Measurements from ENCODE around the gene RTTN.

RTTN gene

DNA sequence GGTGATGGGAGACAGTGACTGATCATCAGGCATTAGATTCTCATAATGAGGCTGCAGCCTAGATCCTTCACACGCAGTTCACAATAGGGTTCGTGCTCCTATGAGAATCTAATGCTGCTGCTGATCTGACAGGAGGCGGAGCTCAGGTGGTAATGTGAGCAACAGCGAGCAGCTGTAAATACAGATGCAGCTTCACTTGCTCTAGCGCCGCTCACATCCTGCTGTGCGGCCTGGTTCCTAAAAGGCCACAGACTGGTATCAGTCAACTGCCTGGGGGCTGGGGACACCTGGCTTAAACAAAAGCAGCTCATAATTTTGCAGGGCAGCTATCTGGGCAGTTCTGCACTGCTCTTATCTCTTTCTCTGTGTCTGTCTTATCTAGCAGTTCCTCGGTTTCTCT lies 237.4 kb downstream of the RTTN start:
- Histone ChIP-seq H2AFZ (ENCODE audit: low read depth, low read length) (no peak overlapping the region), H2BK12ac (ENCODE audit: low read length in 2 of 2) (no peak overlapping the region)

DNA sequence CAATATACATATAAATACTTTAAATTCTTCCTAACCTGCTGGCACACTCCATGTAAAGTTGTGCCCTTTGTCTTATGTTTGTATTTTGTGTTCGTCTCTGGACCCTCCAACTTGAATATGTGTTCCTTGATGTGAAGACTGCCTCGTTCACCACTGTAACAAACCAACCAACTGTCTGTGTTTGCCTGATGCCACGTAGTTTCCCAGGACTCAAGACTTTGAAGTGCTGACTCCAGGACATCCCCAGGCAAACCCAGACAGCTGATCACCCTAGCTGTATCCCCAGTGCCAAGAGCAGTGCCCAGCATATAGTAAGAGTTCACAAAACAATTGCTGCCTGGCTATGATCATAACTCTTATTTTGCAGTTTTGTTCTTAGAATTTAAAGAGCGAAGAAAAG lies 242.3 kb downstream of the RTTN start:
- Histone ChIP-seq H3K9me3 (ENCODE audit: control insufficient read depth, low read length) (no peaks in the 10 kb centered on the region), H3K4me2 (ENCODE audit: low read length, poor library complexity, severe bottlenecking) (no peak overlapping the region), H3K14ac (ENCODE audit: low read length in 2 of 2) (no peak overlapping the region), H2BK5ac (ENCODE audit: low read depth, low read length, poor library complexity, severe bottlenecking) (no peak overlapping the region), H3K79me1 (replicated peaks; ENCODE audit: low read length, poor library complexity, severe bottlenecking) (no peaks in the 10 kb centered on the region), H3K4ac (ENCODE audit: low read depth in 1 of 2, low read length in 2 of 2) (no peak overlapping the region), H4K8ac (ENCODE audit: low read length) (no peak overlapping the region), H2AFZ (ENCODE audit: low read depth, low read length) (no peak overlapping the region), H3K27me3 (ENCODE audit: control insufficient read depth in 1 of 2, insufficient read depth in 1 of 2, low read length in 2 of 2) (no peaks in the 10 kb centered on the region), H2BK15ac (ENCODE audit: low read depth, poor library complexity, severe bottlenecking) (no peak overlapping the region), H3K18ac (ENCODE audit: low read depth in 1 of 2, low read length in 2 of 2) (no peak overlapping the region), H3K23ac (ENCODE audit: low read length in 2 of 2) (no peak overlapping the region), H4K91ac (ENCODE audit: low read length) (no peak overlapping the region), H3K9ac (ENCODE audit: low read length) (no peak overlapping the region), H2BK120ac (ENCODE audit: low read depth, low read length) (no peak overlapping the region), H3K4me1 (ENCODE audit: control insufficient read depth, insufficient read depth, low read depth, low read length) (peaks cover 1% of the 10 kb centered on the region), H3K4me3 (ENCODE audit: insufficient read depth in 1 of 2, low read depth in 1 of 2, low read length in 2 of 2) (no peak overlapping the region), H3K27ac (ENCODE audit: low read length, poor library complexity, severe bottlenecking) (no peak overlapping the region), H2BK12ac (ENCODE audit: low read length in 2 of 2) (no peak overlapping the region), H3K36me3 (ENCODE audit: control insufficient read depth in 1 of 2, insufficient read depth in 2 of 2, low read depth in 1 of 2, low read length in 2 of 2) (no peaks in the 10 kb centered on the region), H2AK5ac (ENCODE audit: low read length, severe bottlenecking) (no peak overlapping the region)
- no peak for DNase-seq
- 91% methylated on average over 3 of the region's 4 CpGs for WGBS

More for the DNA sequence above, 237.4 kb downstream of the RTTN start:
- no peak overlapping the region for H3K18ac ChIP-seq (ENCODE audit: low read depth in 1 of 2, low read length in 2 of 2)
- no peak overlapping the region for H4K8ac ChIP-seq (ENCODE audit: low read length)
- no peak for DNase-seq
- no peaks in the 10 kb centered on the region for H3K79me1 ChIP-seq (replicated peaks; ENCODE audit: low read length, poor library complexity, severe bottlenecking)
- H3K4me2 ChIP-seq (ENCODE audit: low read length, poor library complexity, severe bottlenecking): no peak overlapping the region
- no peak overlapping the region for H3K4me3 ChIP-seq (ENCODE audit: insufficient read depth in 1 of 2, low read depth in 1 of 2, low read length in 2 of 2)
- no peak overlapping the region for H3K14ac ChIP-seq (ENCODE audit: low read length in 2 of 2)
- no peaks in the 10 kb centered on the region for H3K27me3 ChIP-seq (ENCODE audit: control insufficient read depth in 1 of 2, insufficient read depth in 1 of 2, low read length in 2 of 2)
- H3K23ac ChIP-seq (ENCODE audit: low read length in 2 of 2): no peak overlapping the region
- H3K4me1 ChIP-seq (ENCODE audit: control insufficient read depth, insufficient read depth, low read depth, low read length): no peaks in the 10 kb centered on the region
- H2AK5ac ChIP-seq (ENCODE audit: low read length, severe bottlenecking): no peak overlapping the region
- H2BK5ac ChIP-seq (ENCODE audit: low read depth, low read length, poor library complexity, severe bottlenecking): no peak overlapping the region
- H3K4ac ChIP-seq (ENCODE audit: low read depth in 1 of 2, low read length in 2 of 2): no peak overlapping the region
- 92% methylated on average over 7 of the region's 8 CpGs for WGBS
- no peak overlapping the region for H4K91ac ChIP-seq (ENCODE audit: low read length)
- H2BK15ac ChIP-seq (ENCODE audit: low read depth, poor library complexity, severe bottlenecking): no peak overlapping the region
- no peak overlapping the region for H2BK120ac ChIP-seq (ENCODE audit: low read depth, low read length)
- H3K36me3 ChIP-seq (ENCODE audit: control insufficient read depth in 1 of 2, insufficient read depth in 2 of 2, low read depth in 1 of 2, low read length in 2 of 2): no peaks in the 10 kb centered on the region
- H3K27ac ChIP-seq (ENCODE audit: low read length, poor library complexity, severe bottlenecking): no peak overlapping the region
- H3K9me3 ChIP-seq (ENCODE audit: control insufficient read depth, low read length): peaks cover 15% of the 10 kb centered on the region
- no peak overlapping the region for H3K9ac ChIP-seq (ENCODE audit: low read length)

DNA sequence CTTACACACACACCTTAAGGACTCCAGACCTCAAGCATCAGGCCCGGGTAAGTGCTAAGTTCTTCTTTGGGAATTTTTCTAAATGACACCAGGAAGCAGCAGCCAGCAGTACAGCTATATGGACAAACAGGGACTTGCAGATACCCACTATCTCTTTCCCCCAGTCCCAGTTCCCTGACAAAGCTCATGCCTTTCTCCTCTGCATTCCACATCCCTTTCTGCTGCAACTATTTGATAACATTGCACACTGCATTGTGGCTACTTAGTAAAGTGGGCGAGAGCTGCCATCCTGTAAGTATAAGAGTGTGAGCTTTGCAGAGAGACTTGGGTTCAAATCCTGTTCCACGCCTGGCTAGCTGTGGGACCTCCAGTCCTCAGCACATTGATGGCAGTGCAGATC lies 243.8 kb downstream of the RTTN start:
- no peak overlapping the region for H2BK12ac ChIP-seq (ENCODE audit: low read length in 2 of 2)
- H3K4me1 ChIP-seq (ENCODE audit: control insufficient read depth, insufficient read depth, low read depth, low read length): peaks cover 2% of the 10 kb centered on the region
- no peak for DNase-seq
- H3K4me2 ChIP-seq (ENCODE audit: low read length, poor library complexity, severe bottlenecking): no peak overlapping the region
- H3K18ac ChIP-seq (ENCODE audit: low read depth in 1 of 2, low read length in 2 of 2): no peak overlapping the region
- no peaks in the 10 kb centered on the region for H3K79me1 ChIP-seq (replicated peaks; ENCODE audit: low read length, poor library complexity, severe bottlenecking)
- no peak overlapping the region for H3K4me3 ChIP-seq (ENCODE audit: insufficient read depth in 1 of 2, low read depth in 1 of 2, low read length in 2 of 2)
- H4K8ac ChIP-seq (ENCODE audit: low read length): no peak overlapping the region
- no peak overlapping the region for H3K14ac ChIP-seq (ENCODE audit: low read length in 2 of 2)
- no peak overlapping the region for H2BK15ac ChIP-seq (ENCODE audit: low read depth, poor library complexity, severe bottlenecking)
- no peak overlapping the region for H3K27ac ChIP-seq (ENCODE audit: low read length, poor library complexity, severe bottlenecking)
- H3K9me3 ChIP-seq (ENCODE audit: control insufficient read depth, low read length): no peaks in the 10 kb centered on the region
- H2BK5ac ChIP-seq (ENCODE audit: low read depth, low read length, poor library complexity, severe bottlenecking): no peak overlapping the region
- H3K23ac ChIP-seq (ENCODE audit: low read length in 2 of 2): no peak overlapping the region
- H4K91ac ChIP-seq (ENCODE audit: low read length): no peak overlapping the region
- H3K9ac ChIP-seq (ENCODE audit: low read length): no peak overlapping the region
- 98% methylated on average over 3 of the region's 3 CpGs for WGBS
- H3K4ac ChIP-seq (ENCODE audit: low read depth in 1 of 2, low read length in 2 of 2): no peak overlapping the region
- H2AFZ ChIP-seq (ENCODE audit: low read depth, low read length): no peak overlapping the region
- H3K27me3 ChIP-seq (ENCODE audit: control insufficient read depth in 1 of 2, insufficient read depth in 1 of 2, low read length in 2 of 2): no peaks in the 10 kb centered on the region
- no peak overlapping the region for H2BK120ac ChIP-seq (ENCODE audit: low read depth, low read length)
- no peak overlapping the region for H2AK5ac ChIP-seq (ENCODE audit: low read length, severe bottlenecking)
- H3K36me3 ChIP-seq (ENCODE audit: control insufficient read depth in 1 of 2, insufficient read depth in 2 of 2, low read depth in 1 of 2, low read length in 2 of 2): no peaks in the 10 kb centered on the region

DNA sequence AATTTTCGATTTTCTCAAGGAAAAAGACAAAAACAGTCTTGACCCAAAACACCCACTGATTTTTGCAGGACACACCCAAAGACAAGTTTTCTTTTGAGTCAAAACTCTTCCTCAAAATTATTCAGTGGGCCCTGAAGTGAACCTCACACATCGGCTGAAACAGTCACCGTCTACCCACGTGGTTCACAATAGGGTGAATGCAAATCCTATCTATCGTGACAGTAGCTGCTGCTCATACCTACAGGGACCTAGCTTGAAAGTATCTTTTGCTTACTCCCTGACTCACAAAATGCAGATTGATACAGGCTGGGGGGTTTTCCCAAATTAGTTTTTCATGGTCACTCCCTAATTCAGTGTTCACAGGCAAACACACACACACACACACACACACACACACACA lies 247.1 kb downstream of the RTTN start:
- Histone ChIP-seq H3K4me2 (ENCODE audit: low read length, poor library complexity, severe bottlenecking) (no peak overlapping the region), H3K4me3 (ENCODE audit: insufficient read depth in 1 of 2, low read depth in 1 of 2, low read length in 2 of 2) (no peak overlapping the region), H2BK15ac (ENCODE audit: low read depth, poor library complexity, severe bottlenecking) (no peak overlapping the region), H3K4ac (ENCODE audit: low read depth in 1 of 2, low read length in 2 of 2) (no peak overlapping the region), H3K4me1 (ENCODE audit: control insufficient read depth, insufficient read depth, low read depth, low read length) (peaks cover 6% of the 10 kb centered on the region), H3K79me1 (replicated peaks; ENCODE audit: low read length, poor library complexity, severe bottlenecking) (no peaks in the 10 kb centered on the region), H3K18ac (ENCODE audit: low read depth in 1 of 2, low read length in 2 of 2) (no peak overlapping the region), H3K14ac (ENCODE audit: low read length in 2 of 2) (no peak overlapping the region), H4K91ac (ENCODE audit: low read length) (no peak overlapping the region), H2AFZ (ENCODE audit: low read depth, low read length) (no peak overlapping the region), H3K23ac (ENCODE audit: low read length in 2 of 2) (no peak overlapping the region), H3K9me3 (ENCODE audit: control insufficient read depth, low read length) (no peaks in the 10 kb centered on the region), H4K8ac (ENCODE audit: low read length) (no peak overlapping the region), H3K27ac (ENCODE audit: low read length, poor library complexity, severe bottlenecking) (no peak overlapping the region), H2BK5ac (ENCODE audit: low read depth, low read length, poor library complexity, severe bottlenecking) (no peak overlapping the region), H2BK120ac (ENCODE audit: low read depth, low read length) (no peak overlapping the region), H3K9ac (ENCODE audit: low read length) (no peak overlapping the region), H2AK5ac (ENCODE audit: low read length, severe bottlenecking) (no peak overlapping the region), H3K36me3 (ENCODE audit: control insufficient read depth in 1 of 2, insufficient read depth in 2 of 2, low read depth in 1 of 2, low read length in 2 of 2) (no peaks in the 10 kb centered on the region), H3K27me3 (ENCODE audit: control insufficient read depth in 1 of 2, insufficient read depth in 1 of 2, low read length in 2 of 2) (no peaks in the 10 kb centered on the region), H2BK12ac (ENCODE audit: low read length in 2 of 2) (no peak overlapping the region)
- 100% methylated on average over 5 of the region's 5 CpGs for WGBS
- no peak for DNase-seq

All from mesenchymal stem cell (in vitro differentiated cells and primary cell).